ENCODE data around the gene RPN2. TPM values are rescaled to one million over a fixed set of nuclear protein-coding genes. Genes with fewer than 3 reads are reported as not detected.

The RPN2 gene
- total and polyA plus RNA-seq, 9 of the 15 experiments (the other 6 are each of a cell fraction or from before 2014, with no cell fraction given), result 168 to 548 (median 325) TPM

DNA sequence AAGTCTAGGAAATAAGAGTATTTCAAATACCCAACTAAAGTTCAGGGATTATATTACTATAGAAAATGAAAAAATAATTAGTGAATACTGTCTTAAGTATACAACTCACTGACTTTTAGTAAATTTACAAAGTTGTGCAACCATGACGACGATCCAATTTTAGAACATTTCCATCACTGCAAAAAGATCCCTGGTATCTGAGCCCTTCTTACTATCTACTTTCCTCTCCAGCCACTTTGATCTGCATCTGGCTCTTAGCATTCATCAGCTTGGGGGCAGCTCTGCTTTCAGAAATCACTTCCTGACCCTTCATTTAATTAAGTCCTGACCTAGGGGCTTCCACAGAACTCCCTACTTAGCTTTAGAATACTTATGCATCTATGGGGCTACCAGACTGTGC lies 45.2 kb upstream of the RPN2 start:
- Histone ChIP-seq H3K79me2 (ENCODE audit: control insufficient read depth, insufficient read depth, low read length) (no peaks in the 10 kb centered on the region), H3K27me3 (ENCODE audit: control insufficient read depth in 2 of 2, insufficient read depth in 2 of 2, low read length in 2 of 2) (peaks cover 0 to 6% of the 10 kb centered on the region in 2 experiments; a peak in 3 of 5 replicates), H3K4me3 (no peak overlapping the region), H2AFZ (ENCODE audit: low read depth, low read length) (no peak overlapping the region), H3K9me3 (replicated peaks; ENCODE audit: control insufficient read depth, insufficient read depth, low read depth, low read length) (no peaks in the 10 kb centered on the region), H4K20me1 (replicated peaks; ENCODE audit: control insufficient read depth, insufficient read depth, low read length) (no peaks in the 10 kb centered on the region), H3K9me1 (ENCODE audit: control insufficient read depth, insufficient read depth, low read length) (no peaks in the 10 kb centered on the region), H3K4me1 (replicated peaks in 1 of 2; ENCODE audit: control insufficient read depth in 2 of 2, insufficient read depth in 2 of 2, low read length in 2 of 2) (no peaks in the 10 kb centered on the region), H3K4me2 (ENCODE audit: insufficient read depth, low read length) (no peak overlapping the region), H3K9ac (ENCODE audit: insufficient read depth in 1 of 2, low read depth in 2 of 2, low read length in 2 of 2) (no peak overlapping the region), H3K27ac (ENCODE audit: extremely low read depth, low read depth, low read length) (no peak overlapping the region), H3K36me3 (ENCODE audit: control insufficient read depth, insufficient read depth, low read length) (no peaks in the 10 kb centered on the region)
- no peak for DNase-seq (ENCODE audit: extremely low read depth in 1 of 4, low spot score in 3 of 4)
- TF ChIP-seq HLTF (IDR thresholded peaks at IDR 0.05) (no peak), TRIM24 (IDR thresholded peaks at IDR 0.05) (no peak), TSC22D4 (tag; IDR thresholded peaks at IDR 0.05) (no peak), NFE2 (IDR thresholded peaks at IDR 0.05; ENCODE audit: low read depth) (no peak)
- in situ Hi-C loops (cut with MboI) (no loop called here), intact Hi-C loops (cut with micrococcal nuclease) (no loop called here)
- 33% methylated on average over 2 of the region's 2 CpGs for WGBS (ENCODE audit: insufficient coverage, low coverage, missing lambda C conversion rate)
- ChIA-PET CTCF (ENCODE audit: low intra/inter-chr PET ratio) (no interaction called here), POLR2A (interaction anchor here (1.2 kb wide), 1 partner anchor 44 kb away, joined by 3 read pairs; no protein-coding TSS in a partner anchor)
- no TSS peak for BruUV-seq (replicated peaks)
- no peak for ATAC-seq
- no peak for FAIRE-seq

DNA sequence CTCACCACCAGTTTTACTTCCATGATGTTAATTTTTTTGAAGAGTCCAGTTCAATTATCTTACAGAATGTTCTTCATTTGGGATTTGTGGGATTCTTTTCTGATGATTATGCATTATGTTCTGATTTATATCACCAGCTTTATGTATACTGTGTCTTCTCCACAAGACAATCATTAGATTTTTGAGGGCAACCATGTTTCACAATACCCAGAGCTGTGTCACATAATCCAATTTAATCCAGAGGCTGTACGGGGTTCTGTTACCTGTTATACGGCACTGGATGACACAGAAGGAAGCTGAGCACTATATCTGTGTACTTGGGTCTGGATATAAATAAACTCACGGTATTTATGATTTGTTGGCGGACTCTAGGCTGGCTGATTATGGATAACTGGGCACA lies 41.6 kb upstream of the RPN2 start:
- ChIA-PET POLR2A (interaction anchor here (0.7 to 2.0 kb wide), 3 partner anchors 15 to 45 kb away, joined by 3 to 4 read pairs (median 3); no protein-coding TSS in a partner anchor), CTCF (ENCODE audit: low intra/inter-chr PET ratio) (no interaction called here)
- no peak for FAIRE-seq
- H3K27me3 ChIP-seq (ENCODE audit: control insufficient read depth in 2 of 2, insufficient read depth in 2 of 2, low read length in 2 of 2), result peaks cover 8 to 10% of the 10 kb centered on the region in 2 experiments; a peak in 3 of 5 replicates
- no peaks in the 10 kb centered on the region for H4K20me1 ChIP-seq (replicated peaks; ENCODE audit: control insufficient read depth, insufficient read depth, low read length)
- H3K79me2 ChIP-seq (ENCODE audit: control insufficient read depth, insufficient read depth, low read length), result no peaks in the 10 kb centered on the region
- intact Hi-C loops (cut with micrococcal nuclease) (no loop called here), in situ Hi-C loops (cut with MboI) (no loop called here)
- no peak overlapping the region for H2AFZ ChIP-seq (ENCODE audit: low read depth, low read length)
- no peaks in the 10 kb centered on the region for H3K4me1 ChIP-seq (replicated peaks in 1 of 2; ENCODE audit: control insufficient read depth in 2 of 2, insufficient read depth in 2 of 2, low read length in 2 of 2)
- no peak overlapping the region for H3K4me2 ChIP-seq (ENCODE audit: insufficient read depth, low read length)
- H3K36me3 ChIP-seq (ENCODE audit: control insufficient read depth, insufficient read depth, low read length), result no peaks in the 10 kb centered on the region
- BruUV-seq (replicated peaks), result no TSS peak
- H3K4me3 ChIP-seq, result no peak overlapping the region
- 8% methylated on average over 4 of the region's 4 CpGs for WGBS (ENCODE audit: insufficient coverage, low coverage, missing lambda C conversion rate)
- H3K9me1 ChIP-seq (ENCODE audit: control insufficient read depth, insufficient read depth, low read length), result no peaks in the 10 kb centered on the region
- no peak for ATAC-seq
- no peak overlapping the region for H3K9ac ChIP-seq (ENCODE audit: insufficient read depth in 1 of 2, low read depth in 2 of 2, low read length in 2 of 2)
- DNase-seq (ENCODE audit: extremely low read depth in 1 of 4, low spot score in 3 of 4), result no peak
- H3K27ac ChIP-seq (ENCODE audit: extremely low read depth, low read depth, low read length), result no peak overlapping the region
- H3K9me3 ChIP-seq (replicated peaks; ENCODE audit: control insufficient read depth, insufficient read depth, low read depth, low read length), result no peaks in the 10 kb centered on the region
- TF ChIP-seq, protein P1, sequence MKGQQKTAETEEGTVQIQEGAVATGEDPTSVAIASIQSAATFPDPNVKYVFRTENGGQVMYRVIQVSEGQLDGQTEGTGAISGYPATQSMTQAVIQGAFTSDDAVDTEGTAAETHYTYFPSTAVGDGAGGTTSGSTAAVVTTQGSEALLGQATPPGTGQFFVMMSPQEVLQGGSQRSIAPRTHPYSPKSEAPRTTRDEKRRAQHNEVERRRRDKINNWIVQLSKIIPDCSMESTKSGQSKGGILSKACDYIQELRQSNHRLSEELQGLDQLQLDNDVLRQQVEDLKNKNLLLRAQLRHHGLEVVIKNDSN (CRISPR knock-in tag; IDR thresholded peaks at IDR 0.05), result no peak
- no peak for TF ChIP-seq MTA1 (IDR thresholded peaks at IDR 0.05; ENCODE audit: borderline replicate concordance)
- TF ChIP-seq IRF2 (CRISPR knock-in tag; IDR thresholded peaks at IDR 0.05), result no peak
- TF ChIP-seq ZNF316 (IDR thresholded peaks at IDR 0.05), result peak; percentile 51
- TF ChIP-seq ZNF232 (CRISPR knock-in tag; IDR thresholded peaks at IDR 0.05), result no peak
